EL (cell line): ENCODE measurements around the gene TMEM47.
A peak's percentile ranks its signal among the peaks of the same experiment; 100 is the strongest.

Experiments
- DNase-seq: peaks from one replicate; pipeline ENCODE4 v3.0.0-alpha.2; 2016

TMEM47 gene

GRCh38 chrX:34584781-34585180 is 72.3 kb downstream of the TMEM47 start:
- DNase-seq = no peak

DNA sequence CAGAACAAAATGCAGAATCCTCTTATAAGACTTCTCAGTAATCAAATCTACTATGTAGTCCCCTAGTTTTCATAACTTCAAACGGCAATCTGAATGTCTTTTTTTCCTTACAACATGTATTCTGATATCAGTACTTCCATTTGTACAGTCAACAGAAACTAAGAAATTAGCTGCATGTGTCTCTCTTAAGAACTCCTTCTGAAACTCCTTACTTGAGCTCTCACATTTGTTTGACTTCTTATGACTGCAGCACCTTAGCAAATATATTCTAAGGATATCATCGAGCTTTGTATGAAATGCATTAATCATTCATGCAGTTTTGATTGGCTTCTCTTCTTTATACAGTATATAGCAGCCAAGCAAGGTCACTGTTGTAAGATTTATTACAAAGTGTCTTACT is 77.0 kb downstream of the TMEM47 start:
- no peak for DNase-seq

DNA sequence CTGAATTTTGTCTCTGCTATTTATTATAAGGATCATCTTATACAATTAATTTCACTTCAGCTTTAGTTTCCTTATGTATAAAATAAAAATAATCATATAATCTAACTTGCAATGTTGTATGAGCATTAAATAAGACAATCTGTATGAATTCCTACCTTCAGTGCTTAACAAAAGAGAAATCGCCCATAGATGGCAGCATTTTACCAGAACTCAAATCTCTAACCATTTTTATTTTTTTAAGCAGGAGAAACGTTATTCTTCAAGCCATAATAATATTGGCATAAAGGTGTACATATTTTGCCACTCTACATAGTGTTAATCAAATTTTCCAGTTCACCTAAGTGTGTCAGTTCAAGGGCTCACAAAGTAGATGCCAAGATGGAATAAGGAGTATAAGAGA is 78.8 kb downstream of the TMEM47 start:
- peak; percentile 35 for DNase-seq
